Fibroblast of lung (primary cell): ENCODE data around the gene RPSA. TPM values are rescaled to one million over a fixed set of nuclear protein-coding genes. Genes with fewer than 3 reads are reported as not detected.

Experiments used
- DNase-seq, 2 donors: peaks; one replicate each; pipeline versions ENCODE4 v3.0.0 to v3.0.0-alpha.2; 2010; ENCODE audit warnings: low read depth in 2 of 2
- H2AFZ ChIP-seq: 2 replicates; pipeline ENCODE4 v1.5.1; 2012; ENCODE audit warnings: low read length, control low read depth, inconsistent platforms
- H3K27ac ChIP-seq: 2 replicates; pipeline ENCODE4 v1.5.1; 2011; ENCODE audit warnings: low read length, control low read depth; ENCODE audit not compliant: insufficient read depth
- H3K27me3 ChIP-seq: 2 replicates; pipeline ENCODE4 v1.5.1; 2011; ENCODE audit warnings: mild to moderate bottlenecking, low read length; ENCODE audit not compliant: control insufficient read depth, insufficient read depth
- H3K36me3 ChIP-seq: 2 replicates; pipeline ENCODE4 v1.5.1; 2011; ENCODE audit warnings: low read length; ENCODE audit not compliant: control insufficient read depth, insufficient read depth
- H3K4me1 ChIP-seq: 2 replicates; pipeline ENCODE4 v1.5.1; 2011; ENCODE audit warnings: low read length; ENCODE audit not compliant: control insufficient read depth, insufficient read depth; ENCODE audit errors: extremely low read depth
- H3K4me2 ChIP-seq: 2 replicates; pipeline ENCODE4 v1.5.1; 2011; ENCODE audit warnings: low read length, control low read depth; ENCODE audit not compliant: insufficient read depth; ENCODE audit errors: extremely low read depth
- H3K4me3 ChIP-seq, 4 experiments: fragments of 200-600 bp in 1 of 4; sonication (generic) in 1 of 4; replicated peaks in 1 of 4; 2 replicates each; pipeline ENCODE4 v1.5.1; 2011 to 2016; ENCODE audit warnings: low read length in 4 of 4, low read depth in 3 of 4, mild to moderate bottlenecking in 3 of 4, control low read depth in 2 of 4, inconsistent platforms in 1 of 4, mixed read lengths in 1 of 4; ENCODE audit not compliant: insufficient read depth in 1 of 4; ENCODE audit errors: control extremely low read depth in 1 of 4
- H3K79me2 ChIP-seq: 2 replicates; pipeline ENCODE4 v1.5.1; 2012; ENCODE audit warnings: mild to moderate bottlenecking, low read length, inconsistent platforms; ENCODE audit not compliant: control insufficient read depth, insufficient read depth
- H3K9ac ChIP-seq: 2 replicates; pipeline ENCODE4 v1.5.1; 2011; ENCODE audit warnings: mild to moderate bottlenecking, low read length, control low read depth; ENCODE audit not compliant: insufficient read depth
- H3K9me3 ChIP-seq: 2 replicates; pipeline ENCODE4 v1.5.1; 2012; ENCODE audit warnings: low read depth, low read length; ENCODE audit not compliant: control insufficient read depth, insufficient read depth
- H4K20me1 ChIP-seq: 2 replicates; pipeline ENCODE4 v1.5.1; 2011; ENCODE audit warnings: low read length; ENCODE audit not compliant: control insufficient read depth, insufficient read depth; ENCODE audit errors: extremely low read depth
- CTCF ChIP-seq, 2 donors: IDR thresholded peaks in 1 of 2; conservative IDR thresholded peaks in 1 of 2; 1 replicate in 1 of 2; 2 replicates in 1 of 2; pipeline ENCODE4 v1.5.1; 2011 to 2012; ENCODE audit warnings: low read length in 2 of 2, control low read depth in 1 of 2, inconsistent platforms in 1 of 2, low read depth in 1 of 2, mild to moderate bottlenecking in 1 of 2
- EZH2 ChIP-seq: IDR thresholded peaks from 2 replicates; pipeline ENCODE4 v1.5.1; 2012; ENCODE audit warnings: low read length, control low read depth, mild to moderate bottlenecking; ENCODE audit errors: missing control alignments
- polyA plus RNA-seq, 2 donors: library from polyadenylated mRNA; depleted of rRNA in 1 of 2; stranded (reverse) in 1 of 2; unstranded in 1 of 2; fragments of >200 nt; gene quantifications; 2 replicates each; pipeline ENCODE4 v1.2.1, GENCODE V29; 2011 to 2012; ENCODE audit warnings: missing spikeins in 1 of 2
- total RNA-seq: library from RNA; depleted of rRNA; stranded (reverse); fragments of >200 nt; gene quantifications from 2 replicates; pipeline ENCODE4 v1.2.1, GENCODE V29; 2014

RPSA gene
- total and polyA plus RNA-seq, 2 donors (not counting 1 experiment from before 2014, with no cell fraction given): 1,607 to 2,369 TPM

- DNase-seq: no peak
- H3K27me3 ChIP-seq: peaks cover 3% of the 10 kb centered on the region
- H2AFZ ChIP-seq: no peak overlapping the region
- no peaks in the 10 kb centered on the region for H3K79me2 ChIP-seq
- no peak for TF ChIP-seq EZH2
- no peak for TF ChIP-seq CTCF (conservative IDR thresholded peaks at IDR 0.05 in 1 of 2, IDR thresholded peaks at IDR 0.05 in 1 of 2; ENCODE audit: low read depth in 1 of 2, low read length in 2 of 2)
- no peaks in the 10 kb centered on the region for H3K9me3 ChIP-seq
- H3K9ac ChIP-seq: no peak overlapping the region
- no peaks in the 10 kb centered on the region for H3K36me3 ChIP-seq
- H4K20me1 ChIP-seq: no peaks in the 10 kb centered on the region
- no peak overlapping the region for H3K27ac ChIP-seq
- no peak overlapping the region for H3K4me2 ChIP-seq
- H3K4me3 ChIP-seq: no peak overlapping the region
- no peaks in the 10 kb centered on the region for H3K4me1 ChIP-seq
Observed at GRCh38 chr3:39372833-39373232, 33.7 kb upstream of the RPSA start.

- H3K79me2 ChIP-seq: no peaks in the 10 kb centered on the region
- no peak overlapping the region for H3K4me3 ChIP-seq
Observed at GRCh38 chr3:39376959-39377634, 29.4 kb upstream of the RPSA start.

GRCh38 chr3:39378088-39378487 is 28.4 kb upstream of the RPSA start:
- H4K20me1 ChIP-seq: no peaks in the 10 kb centered on the region
- no peaks in the 10 kb centered on the region for H3K36me3 ChIP-seq
- no peaks in the 10 kb centered on the region for H3K79me2 ChIP-seq
- peaks cover 3% of the 10 kb centered on the region for H3K27me3 ChIP-seq
- peak; percentile 40 to 64 for TF ChIP-seq CTCF (conservative IDR thresholded peaks at IDR 0.05 in 1 of 2, IDR thresholded peaks at IDR 0.05 in 1 of 2; ENCODE audit: low read depth in 1 of 2, low read length in 2 of 2)
- TF ChIP-seq EZH2: no peak
- H3K9ac ChIP-seq: no peak overlapping the region
- H2AFZ ChIP-seq: no peak overlapping the region
- H3K4me2 ChIP-seq: no peak overlapping the region
- peaks cover 3% of the 10 kb centered on the region for H3K4me1 ChIP-seq
- no peaks in the 10 kb centered on the region for H3K9me3 ChIP-seq
- no peak overlapping the region for H3K27ac ChIP-seq
- no peak overlapping the region for H3K4me3 ChIP-seq
- peak; percentile 5 to 11 for DNase-seq

More at GRCh38 chr3:39376959-39377634, 29.4 kb upstream of the RPSA start:
- H2AFZ ChIP-seq: no peak overlapping the region
- no peak for DNase-seq
- no peaks in the 10 kb centered on the region for H4K20me1 ChIP-seq
- H3K36me3 ChIP-seq: no peaks in the 10 kb centered on the region
- H3K4me2 ChIP-seq: no peak overlapping the region
- TF ChIP-seq EZH2 (no peak), CTCF (conservative IDR thresholded peaks at IDR 0.05 in 1 of 2, IDR thresholded peaks at IDR 0.05 in 1 of 2; ENCODE audit: low read depth in 1 of 2, low read length in 2 of 2) (no peak)
- H3K4me1 ChIP-seq: no peaks in the 10 kb centered on the region
- H3K27ac ChIP-seq: no peak overlapping the region
- H3K27me3 ChIP-seq: peaks cover 3% of the 10 kb centered on the region
- H3K9me3 ChIP-seq: no peaks in the 10 kb centered on the region
- no peak overlapping the region for H3K9ac ChIP-seq
